Esophagus muscularis mucosa (tissue), 4 donors: ENCODE results near the gene SDHB. TPM values are rescaled to one million over a fixed set of nuclear protein-coding genes. Genes with fewer than 3 reads are reported as not detected.

Source experiments
- DNase-seq: peaks from one replicate; pipeline ENCODE4 v3.0.0-alpha.2; 2017; ENCODE audit errors: extremely low spot score
- H3K27ac ChIP-seq, 4 donors: fragments of 200-600 bp; sonication (generic); replicated peaks in 1 of 4; 1 replicate in 3 of 4; 2 replicates in 1 of 4; pipeline ENCODE4 v1.5.1; 2016 to 2019; ENCODE audit warnings: mild to moderate bottlenecking in 1 of 4
- H3K27me3 ChIP-seq, 4 donors: fragments of 200-600 bp; sonication (generic); one replicate each; pipeline versions ENCODE4 v1.5.1 to v1.6.0; 2016 to 2019
- H3K36me3 ChIP-seq, 4 donors: fragments of 200-600 bp; sonication (generic); one replicate each; pipeline ENCODE4 v1.5.1; 2016 to 2019
- H3K4me1 ChIP-seq, 4 donors: fragments of 200-600 bp; sonication (generic); one replicate each; pipeline ENCODE4 v1.5.1; 2016 to 2019
- H3K4me3 ChIP-seq, 4 donors: fragments of 200-600 bp; sonication (generic); 1 replicate in 2 of 4; 2 replicates in 2 of 4; pipeline ENCODE4 v1.5.1; 2016 to 2019; ENCODE audit warnings: mild to moderate bottlenecking in 4 of 4, moderate library complexity in 1 of 4
- H3K9me3 ChIP-seq, 4 donors: fragments of 200-600 bp; sonication (generic); 1 replicate in 3 of 4; 2 replicates in 1 of 4; pipeline ENCODE4 v1.5.1; 2016 to 2019
- EP300 ChIP-seq: sonication (generic); formaldehyde crosslinking; IDR thresholded peaks from one replicate; pipeline ENCODE4 v1.6.1; 2017; ENCODE audit warnings: antibody characterized with exemption
- POLR2A ChIP-seq: fragments of 450-650 bp; IDR thresholded peaks from one replicate; pipeline ENCODE4 v1.6.1; 2017; ENCODE audit warnings: antibody characterized with exemption, moderate library complexity, mild to moderate bottlenecking, low read depth
- POLR2AphosphoS5 ChIP-seq, 2 donors: sonication (generic); formaldehyde crosslinking; IDR thresholded peaks; one replicate each; pipeline ENCODE4 v1.6.1; 2017; ENCODE audit warnings: antibody characterized with exemption in 2 of 2
- WGBS: methylation state at CpG from one replicate; pipeline ENCODE4 v1.1.5; 2018; 5-methylcytosine and 5-hydroxymethylcytosine counted together
- intact Hi-C: fragments of 100-400 bp; cut with DNase I; formaldehyde crosslinking; loops from one replicate; pipeline ENCODE4 v1.15.1; 2023
- total RNA-seq, 4 donors: library from RNA; depleted of rRNA; stranded (reverse); fragments of >200 nt; gene quantifications; one replicate each; pipeline versions ENCODE4 v1.1.0 to v1.2.1, GENCODE V29; 2016
- TF ChIP-seq, protein P1 (sequence below), 3 experiments: fragments of 200-600 bp in 2 of 3; fragments of 450-650 bp in 1 of 3; sonication (generic) in 2 of 3; IDR thresholded peaks; one replicate each; pipeline ENCODE4 v1.5.1; 2017 to 2019; ENCODE audit warnings: antibody characterized with exemption in 3 of 3, mild to moderate bottlenecking in 2 of 3, moderate library complexity in 1 of 3

Gene SDHB
- total RNA-seq, 4 donors from 2014 or later = 95.4 to 129 (median 120) TPM

DNA sequence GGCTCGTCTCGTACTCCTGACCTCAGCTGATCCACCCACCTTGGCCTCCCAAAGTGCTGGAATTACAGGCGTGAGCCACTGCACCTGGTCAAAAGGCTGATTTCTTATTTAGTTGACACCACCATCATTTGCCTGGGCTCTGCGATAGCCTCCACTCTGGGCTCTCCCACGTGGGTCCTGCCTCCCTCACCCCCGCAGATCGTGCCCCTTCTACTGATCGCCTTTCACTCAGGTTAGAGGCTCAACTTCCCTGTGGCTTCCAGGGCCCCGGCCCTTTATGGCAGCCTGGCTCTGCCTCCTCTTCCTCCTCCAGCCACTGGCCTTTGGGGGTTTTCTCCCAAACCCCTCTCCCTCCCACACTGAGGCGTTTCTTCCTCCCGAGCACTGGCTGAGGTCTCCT, 70.9 kb downstream of the SDHB start:
- WGBS = 76% methylated on average over 11 of the region's 11 CpGs
- TF ChIP-seq, protein P1, sequence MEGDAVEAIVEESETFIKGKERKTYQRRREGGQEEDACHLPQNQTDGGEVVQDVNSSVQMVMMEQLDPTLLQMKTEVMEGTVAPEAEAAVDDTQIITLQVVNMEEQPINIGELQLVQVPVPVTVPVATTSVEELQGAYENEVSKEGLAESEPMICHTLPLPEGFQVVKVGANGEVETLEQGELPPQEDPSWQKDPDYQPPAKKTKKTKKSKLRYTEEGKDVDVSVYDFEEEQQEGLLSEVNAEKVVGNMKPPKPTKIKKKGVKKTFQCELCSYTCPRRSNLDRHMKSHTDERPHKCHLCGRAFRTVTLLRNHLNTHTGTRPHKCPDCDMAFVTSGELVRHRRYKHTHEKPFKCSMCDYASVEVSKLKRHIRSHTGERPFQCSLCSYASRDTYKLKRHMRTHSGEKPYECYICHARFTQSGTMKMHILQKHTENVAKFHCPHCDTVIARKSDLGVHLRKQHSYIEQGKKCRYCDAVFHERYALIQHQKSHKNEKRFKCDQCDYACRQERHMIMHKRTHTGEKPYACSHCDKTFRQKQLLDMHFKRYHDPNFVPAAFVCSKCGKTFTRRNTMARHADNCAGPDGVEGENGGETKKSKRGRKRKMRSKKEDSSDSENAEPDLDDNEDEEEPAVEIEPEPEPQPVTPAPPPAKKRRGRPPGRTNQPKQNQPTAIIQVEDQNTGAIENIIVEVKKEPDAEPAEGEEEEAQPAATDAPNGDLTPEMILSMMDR (IDR thresholded peaks at IDR 0.05) = no peak
- TF ChIP-seq EP300 (no peak), POLR2A (no peak), POLR2AphosphoS5 (IDR thresholded peaks at IDR 0.05) (no peak)

DNA sequence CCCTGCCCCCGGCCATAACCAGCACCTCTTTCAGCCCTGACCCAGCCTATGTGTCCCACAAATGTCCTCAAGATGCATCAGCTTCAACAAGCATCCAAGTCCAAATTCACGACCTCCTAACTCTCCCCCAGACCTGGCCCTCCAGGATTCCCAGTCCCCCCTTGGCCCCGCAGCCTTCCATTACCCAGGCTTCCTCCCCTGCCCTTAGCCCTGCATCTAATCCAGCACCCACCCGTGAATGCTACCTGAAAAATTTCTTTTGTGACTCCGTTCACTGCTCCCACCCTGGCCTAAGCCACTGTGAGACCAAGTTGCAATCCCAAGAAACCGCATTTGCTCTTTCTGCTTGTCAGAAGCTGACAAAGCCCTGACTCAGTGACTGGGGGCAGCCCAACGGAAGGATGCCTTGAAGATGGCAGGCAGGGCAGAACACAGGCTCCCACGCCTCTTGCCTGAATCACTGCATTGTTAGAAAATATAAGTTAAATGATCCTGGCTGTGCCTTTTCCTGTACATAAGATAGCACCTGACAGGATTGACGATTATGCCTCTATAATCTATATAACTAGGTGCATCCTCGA, 72.5 kb downstream of the SDHB start:
- DNase-seq = no peak

More for the DNA sequence above, 70.9 kb downstream of the SDHB start:
- Histone ChIP-seq H3K9me3 (no peaks in the 10 kb centered on the region), H3K27me3 (peaks cover 0 to 27% (median 6%) of the 10 kb centered on the region in 4 donors), H3K36me3 (peaks cover 13 to 26% (median 24%) of the 10 kb centered on the region in 4 donors), H3K4me3 (no peak overlapping the region), H3K27ac (no peak overlapping the region), H3K4me1 (peaks cover 22 to 45% (median 41%) of the 10 kb centered on the region in 4 donors)
- intact Hi-C loops = no loop called here
- DNase-seq = no peak

DNA sequence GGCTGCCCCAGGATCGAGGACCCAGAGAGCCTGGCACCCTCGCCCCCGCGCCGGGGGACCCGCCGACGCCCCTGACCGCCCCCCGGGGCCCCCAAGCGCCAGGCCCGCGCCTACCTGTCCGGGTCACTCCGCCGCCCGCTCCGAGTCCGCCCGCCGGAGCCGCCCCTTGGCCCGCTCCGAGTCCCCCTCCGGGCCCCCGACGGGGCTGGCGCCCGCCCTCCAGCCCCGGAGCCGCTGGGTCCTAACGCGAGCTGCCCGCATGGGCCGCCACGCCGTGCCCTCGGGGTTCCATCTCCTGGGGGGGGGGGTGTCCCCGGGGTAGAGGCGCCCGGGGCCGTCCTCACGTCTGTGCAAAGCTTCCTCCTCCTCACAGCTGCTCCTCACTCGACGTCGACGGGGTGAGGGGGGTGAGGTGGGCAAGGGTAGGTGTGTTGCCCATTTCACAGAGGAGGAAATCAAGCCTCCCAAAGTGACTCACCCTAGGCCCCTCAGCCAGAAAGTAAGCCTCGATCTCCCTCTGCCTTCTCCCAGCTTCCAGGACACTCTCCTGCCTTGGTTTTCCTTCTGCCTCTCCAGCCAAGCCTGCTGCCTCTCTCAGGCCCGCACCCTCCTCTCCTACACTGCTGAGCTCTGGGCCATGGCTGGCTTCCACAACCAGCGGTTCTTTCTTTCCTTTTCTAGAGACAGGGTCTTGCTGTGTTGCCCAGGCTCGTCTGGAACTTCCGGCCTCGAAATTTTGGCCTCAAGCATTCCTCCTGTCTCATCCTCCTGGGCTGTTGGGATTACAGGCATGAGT, 73.2 kb downstream of the SDHB start, which contains the start of gene MFAP2:
TSS of gene MFAP2 (minus strand) at position 148 of the 796 bp plus-strand sequence. CDS start 2,347 bp downstream, outside the sequence.
- Histone ChIP-seq H3K36me3 (peaks cover 0 to 4% (median 1%) of the 10 kb centered on the region in 4 donors), H3K4me1 (peaks cover 22 to 45% (median 41%) of the 10 kb centered on the region in 4 donors), H3K4me3 (peak within 1 kb of the TSS; percentile 49 to 69 (median 54)), H3K9me3 (no peaks in the 10 kb centered on the region), H3K27me3 (peaks cover 0 to 27% (median 6%) of the 10 kb centered on the region in 4 donors), H3K27ac (peak within 1 kb of the TSS; percentile 65 to 77 (median 72))
- intact Hi-C loops = no loop called here
- no peak for DNase-seq
- 37% methylated on average over 11 of the region's 53 CpGs for WGBS
- no peak for TF ChIP-seq POLR2AphosphoS5 (IDR thresholded peaks at IDR 0.05)
- TF ChIP-seq EP300 = no peak
- TF ChIP-seq POLR2A = no peak
- TF ChIP-seq, protein P1 (IDR thresholded peaks at IDR 0.05) = no peak

More for the DNA sequence above, 72.5 kb downstream of the SDHB start:
- no peaks in the 10 kb centered on the region for H3K9me3 ChIP-seq
- H3K4me3 ChIP-seq = no peak overlapping the region
- no peak for TF ChIP-seq EP300
- TF ChIP-seq POLR2AphosphoS5 (IDR thresholded peaks at IDR 0.05) = no peak
- TF ChIP-seq, protein P1 (IDR thresholded peaks at IDR 0.05) = no peak
- no peak for TF ChIP-seq POLR2A
- WGBS = 80% methylated on average over 10 of the region's 10 CpGs
- peak overlapping the region in 1 of 4 donors; percentile 75 for H3K27ac ChIP-seq
- H3K36me3 ChIP-seq = peaks cover 4 to 10% (median 8%) of the 10 kb centered on the region in 4 donors
- H3K4me1 ChIP-seq = peaks cover 22 to 45% (median 41%) of the 10 kb centered on the region in 4 donors
- peaks cover 0 to 27% (median 6%) of the 10 kb centered on the region in 4 donors for H3K27me3 ChIP-seq
- intact Hi-C loops = no loop called here

DNA sequence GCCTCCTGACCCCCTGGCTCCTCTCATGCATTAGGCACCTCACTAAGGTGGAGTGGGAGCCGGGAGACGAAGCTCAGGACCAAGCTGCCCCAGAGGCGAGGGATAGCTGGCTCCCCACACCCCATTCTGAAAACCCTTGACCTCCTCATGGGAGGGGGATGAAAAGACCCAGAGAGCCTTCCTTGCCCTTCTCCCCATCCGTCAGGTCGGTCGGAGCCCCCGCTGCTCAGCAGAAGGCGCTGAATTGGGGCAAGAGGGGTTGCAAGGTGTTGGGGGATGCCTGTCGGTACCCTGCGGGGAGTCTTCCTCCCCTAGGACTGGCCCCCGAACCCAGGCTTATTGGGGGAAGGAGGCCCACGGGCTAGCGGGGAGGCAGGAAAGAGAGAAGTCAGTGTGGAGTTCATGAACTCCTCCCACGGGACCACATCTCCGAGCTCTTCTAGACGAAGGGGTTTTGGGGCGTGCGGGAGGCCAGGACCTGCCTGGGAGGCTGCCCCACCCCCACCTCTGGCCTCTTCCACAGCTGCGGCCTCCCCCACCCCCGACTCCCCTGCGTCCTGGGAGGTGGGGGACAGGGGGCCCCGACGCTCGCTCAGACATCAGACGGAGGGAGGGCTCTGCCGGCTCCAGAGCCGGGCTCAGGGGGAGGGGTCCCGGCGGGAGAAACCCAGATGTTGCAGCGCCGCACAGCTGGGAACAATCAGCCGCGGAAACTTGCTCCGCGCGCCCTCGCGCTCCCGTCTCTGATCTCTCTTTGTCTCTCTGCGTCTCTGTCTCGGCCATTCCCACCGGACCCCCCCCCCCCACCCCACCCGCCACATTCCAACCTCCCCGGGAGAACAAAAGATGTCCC, 74.1 kb downstream of the SDHB start:
- no peak for DNase-seq
- WGBS = 17% methylated on average over 13 of the region's 44 CpGs
- Histone ChIP-seq H3K27me3 (peaks cover 0 to 27% (median 6%) of the 10 kb centered on the region in 4 donors), H3K4me1 (peaks cover 18 to 48% (median 39%) of the 10 kb centered on the region in 4 donors), H3K36me3 (no peaks in the 10 kb centered on the region), H3K9me3 (no peaks in the 10 kb centered on the region), H3K27ac (peak overlapping the region; percentile 65 to 77 (median 72)), H3K4me3 (peak overlapping the region; percentile 49 to 69 (median 54))
- TF ChIP-seq, protein P1 (IDR thresholded peaks at IDR 0.05) = no peak
- no peak for TF ChIP-seq POLR2AphosphoS5 (IDR thresholded peaks at IDR 0.05)
- TF ChIP-seq POLR2A = no peak
- TF ChIP-seq EP300 = no peak
- intact Hi-C loops = no loop called here
